IMR-90 (cell line): ENCODE measurements around the gene IL11RA. TPM values are rescaled to one million over a fixed set of nuclear protein-coding genes. Genes with fewer than 3 reads are reported as not detected.
A peak's percentile ranks its signal among the peaks of the same experiment; 100 is the strongest.

Source experiments
- ATAC-seq: fragments of 200-7000 bp; cut with Tn5 transposase; 2 replicates; pipeline ENCODE4 v1.9.1; 2020; ENCODE audit warnings: low read depth, mild to moderate bottlenecking, moderate library complexity
- BruUV-seq: library from RNA; stranded (reverse); fragments of 400-500 nt; replicated peaks from 2 replicates; lab custom pipeline; 2021; lab: Mats Ljungman, UMichigan
- CTCF ChIA-PET: fragments of 300-600 bp; formaldehyde crosslinking; extraction: SDS; loops from one replicate; lab custom pipeline; 2021; ENCODE audit warnings: antibody characterized with exemption; lab: Yijun Ruan, JAX
- POLR2A ChIA-PET: fragments of 300-600 bp; sonication (Branson Sonifier 250); formaldehyde crosslinking; loops from one replicate; lab custom pipeline; 2022; ENCODE audit warnings: antibody characterized with exemption; ENCODE audit not compliant: unreplicated experiment; lab: Charles Lee
- DNase-seq: peaks from one replicate; pipeline ENCODE4 v3.0.0; 2013
- H2AFZ ChIP-seq: replicated peaks from 2 replicates; pipeline ENCODE3; 2013; ENCODE audit warnings: low read length, mild to moderate bottlenecking; ENCODE audit not compliant: poor library complexity
- H2AK5ac ChIP-seq: 2 replicates; pipeline ENCODE4 v1.6.1; 2013; ENCODE audit warnings: low read depth, low read length, inconsistent platforms
- H2AK9ac ChIP-seq: replicated peaks from 2 replicates; pipeline ENCODE3; 2013; ENCODE audit warnings: mild to moderate bottlenecking, low read depth, low read length, moderate library complexity; ENCODE audit not compliant: poor library complexity
- H2BK120ac ChIP-seq: 2 replicates; pipeline ENCODE4 v1.6.1; 2013; ENCODE audit warnings: low read depth, low read length, inconsistent platforms
- H2BK15ac ChIP-seq: 3 replicates; pipeline ENCODE4 v1.6.1; 2013; ENCODE audit warnings: low read depth, low read length, inconsistent platforms
- H2BK20ac ChIP-seq: 2 replicates; pipeline ENCODE4 v1.6.1; 2013; ENCODE audit warnings: low read depth, mild to moderate bottlenecking, inconsistent platforms, low read length, moderate library complexity
- H2BK5ac ChIP-seq: 2 replicates; pipeline ENCODE4 v1.6.1; 2013; ENCODE audit warnings: mild to moderate bottlenecking, low read depth, low read length, inconsistent platforms; ENCODE audit not compliant: poor library complexity, severe bottlenecking
- H3K14ac ChIP-seq: replicated peaks from 2 replicates; pipeline ENCODE4 v1.6.1; 2013; ENCODE audit warnings: low read depth, low read length, inconsistent platforms
- H3K18ac ChIP-seq: 2 replicates; pipeline ENCODE4 v1.6.1; 2013; ENCODE audit warnings: low read depth, low read length, control low read depth
- H3K23ac ChIP-seq: 2 replicates; pipeline ENCODE4 v1.6.1; 2013; ENCODE audit warnings: low read depth, low read length, inconsistent platforms
- H3K27ac ChIP-seq: 2 replicates; pipeline ENCODE4 v1.5.1; 2013; ENCODE audit warnings: mild to moderate bottlenecking, control low read depth, low read length; ENCODE audit not compliant: insufficient read depth
- H3K27me3 ChIP-seq: 2 replicates; pipeline ENCODE4 v1.6.1; 2013; ENCODE audit warnings: low read length; ENCODE audit not compliant: control insufficient read depth, insufficient read depth
- H3K36me3 ChIP-seq: 2 replicates; pipeline ENCODE4 v1.6.1; 2013; ENCODE audit warnings: low read length, mixed read lengths; ENCODE audit not compliant: control insufficient read depth, insufficient read depth
- H3K4ac ChIP-seq: 2 replicates; pipeline ENCODE4 v1.6.1; 2013; ENCODE audit warnings: low read depth, low read length, inconsistent platforms
- H3K4me1 ChIP-seq: 2 replicates; pipeline ENCODE4 v1.6.1; 2013; ENCODE audit warnings: low read length, mixed read lengths; ENCODE audit not compliant: control insufficient read depth, insufficient read depth
- H3K4me2 ChIP-seq: 2 replicates; pipeline ENCODE4 v1.6.1; 2013; ENCODE audit warnings: low read depth, mild to moderate bottlenecking, control low read depth, low read length, moderate library complexity
- H3K4me3 ChIP-seq: 2 replicates; pipeline ENCODE4 v1.5.1; 2013; ENCODE audit warnings: low read depth, mild to moderate bottlenecking, control low read depth, low read length, moderate library complexity; ENCODE audit not compliant: insufficient read depth
- H3K56ac ChIP-seq: 2 replicates; pipeline ENCODE4 v1.6.1; 2013; ENCODE audit warnings: low read length, inconsistent platforms; ENCODE audit not compliant: insufficient read depth; ENCODE audit errors: extremely low read depth
- H3K79me1 ChIP-seq, 2 experiments: 2 replicates each; pipeline ENCODE4 v1.6.1; 2013; ENCODE audit warnings: low read length in 2 of 2, inconsistent platforms in 1 of 2, low read depth in 1 of 2
- H3K9ac ChIP-seq: 2 replicates; pipeline ENCODE4 v1.6.1; 2013; ENCODE audit warnings: low read depth, low read length, control low read depth
- H3K9me1 ChIP-seq: 2 replicates; pipeline ENCODE4 v1.6.1; 2013; ENCODE audit warnings: low read length, inconsistent platforms; ENCODE audit not compliant: insufficient read depth
- H3K9me3 ChIP-seq: 2 replicates; pipeline ENCODE4 v1.6.1; 2013; ENCODE audit warnings: low read length; ENCODE audit not compliant: control insufficient read depth, insufficient read depth
- H4K20me1 ChIP-seq: 2 replicates; pipeline ENCODE4 v1.6.1; 2013; ENCODE audit warnings: low read length, inconsistent platforms; ENCODE audit not compliant: insufficient read depth
- H4K5ac ChIP-seq: 2 replicates; pipeline ENCODE4 v1.6.1; 2013; ENCODE audit warnings: mild to moderate bottlenecking, low read depth, low read length, control low read depth
- H4K8ac ChIP-seq, 2 experiments: 2 replicates each; pipeline ENCODE4 v1.6.1; 2013; ENCODE audit warnings: low read depth in 2 of 2, low read length in 2 of 2, control low read depth in 1 of 2, inconsistent platforms in 1 of 2
- H4K91ac ChIP-seq: 2 replicates; pipeline ENCODE4 v1.6.1; 2013; ENCODE audit warnings: low read depth, low read length, inconsistent platforms; ENCODE audit not compliant: insufficient read depth
- BHLHE40 ChIP-seq: fragments of 150-350 bp; IDR thresholded peaks from 2 replicates; pipeline ENCODE4 v1.6.1; 2016; ENCODE audit warnings: mild to moderate bottlenecking, low read depth, low read length
- CEBPB ChIP-seq: IDR thresholded peaks from 2 replicates; pipeline ENCODE4 v1.6.1; 2012; ENCODE audit warnings: low read depth, low read length, improper control_type of control experiment
- CHD1 ChIP-seq: IDR thresholded peaks from 2 replicates; pipeline ENCODE4 v1.6.1; 2012; ENCODE audit warnings: low read depth, low read length, improper control_type of control experiment
- FOS ChIP-seq: fragments of 150-350 bp; IDR thresholded peaks from 2 replicates; pipeline ENCODE4 v1.6.1; 2016; ENCODE audit warnings: low read depth, low read length
- MAFK ChIP-seq: IDR thresholded peaks from 2 replicates; pipeline ENCODE4 v1.6.1; 2012; ENCODE audit warnings: low read depth, low read length, improper control_type of control experiment
- MAZ ChIP-seq: IDR thresholded peaks from 2 replicates; pipeline ENCODE4 v1.6.1; 2012; ENCODE audit warnings: low read depth, mild to moderate bottlenecking, low read length, improper control_type of control experiment, moderate library complexity, borderline replicate concordance
- MXI1 ChIP-seq: IDR thresholded peaks from 2 replicates; pipeline ENCODE4 v1.6.1; 2012; ENCODE audit warnings: low read depth, mild to moderate bottlenecking, low read length, moderate library complexity, borderline replicate concordance
- NFE2L2 ChIP-seq: fragments of 150-350 bp; IDR thresholded peaks from 2 replicates; pipeline ENCODE4 v1.6.1; 2016; ENCODE audit warnings: low read depth, mild to moderate bottlenecking, low read length
- POLR2A ChIP-seq: IDR thresholded peaks from 2 replicates; pipeline ENCODE4 v1.6.1; 2012; ENCODE audit warnings: mild to moderate bottlenecking, low read depth, low read length
- RAD21 ChIP-seq: IDR thresholded peaks from 2 replicates; pipeline ENCODE4 v1.6.1; 2012; ENCODE audit warnings: low read length, improper control_type of control experiment
- RCOR1 ChIP-seq: IDR thresholded peaks from 2 replicates; pipeline ENCODE4 v1.6.1; 2012; ENCODE audit warnings: mild to moderate bottlenecking, low read length, improper control_type of control experiment; ENCODE audit not compliant: insufficient replicate concordance
- RFX5 ChIP-seq: IDR thresholded peaks from 2 replicates; pipeline ENCODE4 v1.8.0; 2012; ENCODE audit warnings: low read depth, mild to moderate bottlenecking, low read length, moderate library complexity
- SMC3 ChIP-seq: fragments of 150-350 bp; IDR thresholded peaks from 2 replicates; pipeline ENCODE4 v1.6.1; 2016; ENCODE audit warnings: low read depth, mild to moderate bottlenecking, antibody characterized with exemption, low read length, moderate library complexity
- whole genome bisulfite sequencing, 2 experiments: methylation state at CpG; one replicate each; pipeline versions ENCODE4 v1.1.5 to v1.1.7; 2013; ENCODE audit warnings: missing lambda C conversion rate in 2 of 2; ENCODE audit not compliant: insufficient read length in 1 of 2; ENCODE audit errors: extremely low coverage in 2 of 2; 5-methylcytosine and 5-hydroxymethylcytosine counted together
- dilution Hi-C: fragments of 300-500 bp; cut with HindIII; formaldehyde crosslinking; loops from one replicate; pipeline ENCODE4 v1.14.3; 2018; ENCODE audit warnings: low sequenced_read_pairs; ENCODE audit not compliant: unreplicated experiment
- in situ Hi-C: fragments of 300-500 bp; cut with MboI; formaldehyde crosslinking; loops from 3 replicates; pipeline ENCODE4 v1.14.3; 2019; ENCODE audit warnings: low sequenced_read_pairs, inconsistent platforms, mixed read lengths
- intact Hi-C: fragments of 100-400 bp; cut with micrococcal nuclease; formaldehyde crosslinking; loops from 2 replicates; pipeline ENCODE4 v1.10.0; 2022
- polyA plus RNA-seq, 3 experiments: library from polyadenylated mRNA; depleted of rRNA; stranded (reverse); fragments of >200 nt; gene quantifications; 2 replicates each; pipeline ENCODE4 v1.2.3, GENCODE V29; 2012; ENCODE audit warnings: low replicate concordance in 1 of 3
- total RNA-seq: library from RNA; depleted of rRNA; stranded (reverse); fragments of >200 nt; gene quantifications from 2 replicates; pipeline ENCODE4 v1.2.3, GENCODE V29; 2012
- TF ChIP-seq, protein P1 (sequence below): fragments of 150-350 bp; IDR thresholded peaks from 2 replicates; pipeline ENCODE4 v1.6.1; 2017; ENCODE audit warnings: mild to moderate bottlenecking, antibody characterized with exemption, low read length, low read depth
- TF ChIP-seq, protein P2 (sequence below): conservative IDR thresholded peaks from 2 replicates; pipeline ENCODE4 v1.5.1; 2012; ENCODE audit warnings: mild to moderate bottlenecking, low read depth, low read length, improper control_type of control experiment
- TF ChIP-seq, protein P3 (sequence below): fragments of 150-350 bp; IDR thresholded peaks from 2 replicates; pipeline ENCODE4 v1.6.1; 2016; ENCODE audit warnings: low read depth, mild to moderate bottlenecking, low read length, moderate library complexity, borderline replicate concordance

Gene IL11RA
- total and polyA plus RNA-seq, 2 of the 4 experiments (the other 2 are of a cell fraction), result 8.2 to 15.9 TPM

DNA sequence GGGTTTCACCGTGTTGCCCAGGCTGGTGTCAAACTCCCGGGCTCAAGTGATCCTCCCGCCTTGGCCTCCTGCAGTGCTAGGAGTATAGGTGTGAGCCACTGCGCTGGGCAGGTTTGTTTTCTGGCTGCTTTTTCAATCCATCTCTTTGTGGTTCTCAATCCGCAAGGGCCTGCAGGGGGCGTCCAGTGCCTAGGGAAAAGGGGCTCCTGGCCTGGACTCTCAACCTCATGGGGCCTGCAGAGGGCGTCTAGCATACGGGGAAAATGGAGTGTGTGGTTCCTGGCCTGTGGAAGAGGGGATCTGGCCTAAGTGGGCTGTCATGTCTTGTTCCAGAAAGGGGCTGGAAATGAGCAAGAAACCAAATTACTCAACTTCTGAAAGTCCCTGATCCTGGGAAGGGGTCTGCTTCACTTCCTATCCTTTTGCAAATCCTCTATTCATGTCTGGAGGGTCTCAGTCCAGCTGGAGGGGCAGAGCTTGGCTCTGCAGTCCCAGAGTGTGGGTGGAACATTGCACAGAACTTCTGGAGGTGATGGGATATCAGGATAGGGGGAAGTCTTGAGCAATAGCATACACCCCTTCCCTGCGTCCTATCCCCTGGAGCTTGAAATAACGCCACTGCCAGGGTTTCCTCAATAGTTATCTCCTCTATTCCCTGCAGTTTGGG is 23.2 kb downstream of the IL11RA start:
- POLR2A ChIA-PET, result no interaction called here
- Histone ChIP-seq H2BK15ac (no peak overlapping the region), H2AFZ (no peak overlapping the region), H3K27me3 (no peaks in the 10 kb centered on the region), H3K4ac (no peak overlapping the region), H3K14ac (no peak overlapping the region), H4K5ac (no peak overlapping the region), H3K4me1 (no peaks in the 10 kb centered on the region), H3K4me2 (no peak overlapping the region), H2AK9ac (no peak overlapping the region), H2BK120ac (no peak overlapping the region), H3K36me3 (peaks cover 2% of the 10 kb centered on the region), H4K8ac (no peak overlapping the region), H3K18ac (no peak overlapping the region), H3K9me1 (no peaks in the 10 kb centered on the region), H4K20me1 (no peaks in the 10 kb centered on the region), H2BK5ac (no peak overlapping the region), H3K9me3 (no peaks in the 10 kb centered on the region), H2AK5ac (no peak overlapping the region), H3K27ac (no peak overlapping the region), H4K91ac (no peak overlapping the region), H3K9ac (no peak overlapping the region), H3K56ac (no peak overlapping the region), H3K23ac (no peak overlapping the region), H3K79me1 (peaks cover 20 to 24% of the 10 kb centered on the region in 2 experiments), H2BK20ac (no peak overlapping the region), H3K4me3 (no peak overlapping the region)
- dilution Hi-C loops (no loop called here), intact Hi-C loops (loop anchor here (1.0 kb wide), 1 partner anchor 27 kb away; no protein-coding TSS in a partner anchor), in situ Hi-C loops (no loop called here)
- DNase-seq (peak; percentile 59), ATAC-seq (peak; percentile 96)
- no peak for TF ChIP-seq CEBPB
- TF ChIP-seq MXI1, result no peak
- no peak for TF ChIP-seq BHLHE40
- TF ChIP-seq, protein P1, sequence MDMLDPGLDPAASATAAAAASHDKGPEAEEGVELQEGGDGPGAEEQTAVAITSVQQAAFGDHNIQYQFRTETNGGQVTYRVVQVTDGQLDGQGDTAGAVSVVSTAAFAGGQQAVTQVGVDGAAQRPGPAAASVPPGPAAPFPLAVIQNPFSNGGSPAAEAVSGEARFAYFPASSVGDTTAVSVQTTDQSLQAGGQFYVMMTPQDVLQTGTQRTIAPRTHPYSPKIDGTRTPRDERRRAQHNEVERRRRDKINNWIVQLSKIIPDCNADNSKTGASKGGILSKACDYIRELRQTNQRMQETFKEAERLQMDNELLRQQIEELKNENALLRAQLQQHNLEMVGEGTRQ, result no peak
- TF ChIP-seq CHD1, result no peak
- no peak for TF ChIP-seq MAZ
- TF ChIP-seq RCOR1, result no peak
- TF ChIP-seq, protein P2, sequence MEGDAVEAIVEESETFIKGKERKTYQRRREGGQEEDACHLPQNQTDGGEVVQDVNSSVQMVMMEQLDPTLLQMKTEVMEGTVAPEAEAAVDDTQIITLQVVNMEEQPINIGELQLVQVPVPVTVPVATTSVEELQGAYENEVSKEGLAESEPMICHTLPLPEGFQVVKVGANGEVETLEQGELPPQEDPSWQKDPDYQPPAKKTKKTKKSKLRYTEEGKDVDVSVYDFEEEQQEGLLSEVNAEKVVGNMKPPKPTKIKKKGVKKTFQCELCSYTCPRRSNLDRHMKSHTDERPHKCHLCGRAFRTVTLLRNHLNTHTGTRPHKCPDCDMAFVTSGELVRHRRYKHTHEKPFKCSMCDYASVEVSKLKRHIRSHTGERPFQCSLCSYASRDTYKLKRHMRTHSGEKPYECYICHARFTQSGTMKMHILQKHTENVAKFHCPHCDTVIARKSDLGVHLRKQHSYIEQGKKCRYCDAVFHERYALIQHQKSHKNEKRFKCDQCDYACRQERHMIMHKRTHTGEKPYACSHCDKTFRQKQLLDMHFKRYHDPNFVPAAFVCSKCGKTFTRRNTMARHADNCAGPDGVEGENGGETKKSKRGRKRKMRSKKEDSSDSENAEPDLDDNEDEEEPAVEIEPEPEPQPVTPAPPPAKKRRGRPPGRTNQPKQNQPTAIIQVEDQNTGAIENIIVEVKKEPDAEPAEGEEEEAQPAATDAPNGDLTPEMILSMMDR, result peak; percentile 94
- peak; percentile 70 for TF ChIP-seq RAD21
- TF ChIP-seq NFE2L2, result no peak
- TF ChIP-seq SMC3, result peak; percentile 68
- no peak for TF ChIP-seq POLR2A
- TF ChIP-seq RFX5, result no peak
- no peak for TF ChIP-seq MAFK
- TF ChIP-seq, protein P3, sequence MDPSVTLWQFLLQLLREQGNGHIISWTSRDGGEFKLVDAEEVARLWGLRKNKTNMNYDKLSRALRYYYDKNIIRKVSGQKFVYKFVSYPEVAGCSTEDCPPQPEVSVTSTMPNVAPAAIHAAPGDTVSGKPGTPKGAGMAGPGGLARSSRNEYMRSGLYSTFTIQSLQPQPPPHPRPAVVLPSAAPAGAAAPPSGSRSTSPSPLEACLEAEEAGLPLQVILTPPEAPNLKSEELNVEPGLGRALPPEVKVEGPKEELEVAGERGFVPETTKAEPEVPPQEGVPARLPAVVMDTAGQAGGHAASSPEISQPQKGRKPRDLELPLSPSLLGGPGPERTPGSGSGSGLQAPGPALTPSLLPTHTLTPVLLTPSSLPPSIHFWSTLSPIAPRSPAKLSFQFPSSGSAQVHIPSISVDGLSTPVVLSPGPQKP, result no peak
- no peak for TF ChIP-seq FOS
- CTCF ChIA-PET, result interaction anchor here (1.0 to 3.3 kb wide), 2 partner anchors 26 to 27 kb away, joined by 3 to 16 read pairs; no protein-coding TSS in a partner anchor
- WGBS, 2 experiments, result no CpG with 5 or more reads among the region's 10 CpGs
- BruUV-seq, result no TSS peak
